Placental epithelial cell (primary cell): ENCODE data around the gene CEMIP2. TPM values are rescaled to one million over a fixed set of nuclear protein-coding genes. Genes with fewer than 3 reads are reported as not detected.

Source experiments
- total RNA-seq: library from RNA; depleted of rRNA; stranded (reverse); fragments of >200 nt; gene quantifications from 2 replicates; pipeline ENCODE4 v1.2.3, GENCODE V29; 2012

CEMIP2 gene, protein sequence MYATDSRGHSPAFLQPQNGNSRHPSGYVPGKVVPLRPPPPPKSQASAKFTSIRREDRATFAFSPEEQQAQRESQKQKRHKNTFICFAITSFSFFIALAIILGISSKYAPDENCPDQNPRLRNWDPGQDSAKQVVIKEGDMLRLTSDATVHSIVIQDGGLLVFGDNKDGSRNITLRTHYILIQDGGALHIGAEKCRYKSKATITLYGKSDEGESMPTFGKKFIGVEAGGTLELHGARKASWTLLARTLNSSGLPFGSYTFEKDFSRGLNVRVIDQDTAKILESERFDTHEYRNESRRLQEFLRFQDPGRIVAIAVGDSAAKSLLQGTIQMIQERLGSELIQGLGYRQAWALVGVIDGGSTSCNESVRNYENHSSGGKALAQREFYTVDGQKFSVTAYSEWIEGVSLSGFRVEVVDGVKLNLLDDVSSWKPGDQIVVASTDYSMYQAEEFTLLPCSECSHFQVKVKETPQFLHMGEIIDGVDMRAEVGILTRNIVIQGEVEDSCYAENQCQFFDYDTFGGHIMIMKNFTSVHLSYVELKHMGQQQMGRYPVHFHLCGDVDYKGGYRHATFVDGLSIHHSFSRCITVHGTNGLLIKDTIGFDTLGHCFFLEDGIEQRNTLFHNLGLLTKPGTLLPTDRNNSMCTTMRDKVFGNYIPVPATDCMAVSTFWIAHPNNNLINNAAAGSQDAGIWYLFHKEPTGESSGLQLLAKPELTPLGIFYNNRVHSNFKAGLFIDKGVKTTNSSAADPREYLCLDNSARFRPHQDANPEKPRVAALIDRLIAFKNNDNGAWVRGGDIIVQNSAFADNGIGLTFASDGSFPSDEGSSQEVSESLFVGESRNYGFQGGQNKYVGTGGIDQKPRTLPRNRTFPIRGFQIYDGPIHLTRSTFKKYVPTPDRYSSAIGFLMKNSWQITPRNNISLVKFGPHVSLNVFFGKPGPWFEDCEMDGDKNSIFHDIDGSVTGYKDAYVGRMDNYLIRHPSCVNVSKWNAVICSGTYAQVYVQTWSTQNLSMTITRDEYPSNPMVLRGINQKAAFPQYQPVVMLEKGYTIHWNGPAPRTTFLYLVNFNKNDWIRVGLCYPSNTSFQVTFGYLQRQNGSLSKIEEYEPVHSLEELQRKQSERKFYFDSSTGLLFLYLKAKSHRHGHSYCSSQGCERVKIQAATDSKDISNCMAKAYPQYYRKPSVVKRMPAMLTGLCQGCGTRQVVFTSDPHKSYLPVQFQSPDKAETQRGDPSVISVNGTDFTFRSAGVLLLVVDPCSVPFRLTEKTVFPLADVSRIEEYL (N-terminal part only)
- total RNA-seq = 382 and 714 TPM in 2 replicates

DNA sequence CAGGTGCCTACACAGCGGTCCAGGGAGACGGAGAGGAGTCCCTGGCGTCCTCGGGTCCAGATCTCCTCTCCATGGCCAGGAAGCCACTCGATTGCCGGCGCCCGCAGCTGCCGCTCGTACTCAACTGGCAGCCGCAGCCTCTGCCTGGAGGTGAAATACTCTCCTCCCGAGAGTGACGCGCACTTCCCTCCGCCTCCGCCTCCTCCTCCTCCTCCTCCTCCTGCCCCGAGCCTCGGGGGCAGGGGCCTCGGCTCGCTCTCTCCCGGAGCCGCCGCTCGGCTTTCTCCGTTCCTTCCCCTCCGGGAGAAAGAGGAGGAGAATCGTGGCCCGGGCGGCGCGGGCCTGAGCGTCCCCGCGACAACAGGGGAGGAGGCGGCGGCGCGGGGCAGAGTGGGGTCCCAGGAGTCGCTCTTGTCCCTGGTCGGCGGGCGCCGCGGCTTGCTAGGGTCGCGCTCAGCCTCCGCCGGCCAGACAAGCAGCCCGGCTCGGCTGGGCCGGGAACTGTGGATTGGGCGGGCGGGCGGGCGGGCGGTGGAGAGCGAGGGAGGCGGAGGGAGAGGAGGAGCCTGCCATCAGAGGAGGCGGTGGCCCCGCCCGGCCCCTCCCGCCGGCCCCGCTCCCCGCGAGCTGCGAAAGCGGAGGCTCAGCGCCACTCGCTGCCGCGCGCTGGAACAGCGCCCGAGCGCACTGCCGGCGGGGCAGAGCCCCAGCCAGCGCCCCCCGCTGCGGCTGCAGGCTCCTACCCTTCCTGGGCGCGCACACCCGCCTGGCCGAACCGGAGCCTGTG is at the start of gene CEMIP2:
Gene CEMIP2, minus strand, starts transcription at position 126 of the 787 bp plus-strand sequence. CDS start 18,140 bp downstream, outside the sequence.

Other genes with a start within 250 kb of the CEMIP2 start
- 12.6 and 14.1 TPM in 2 replicates for gene ABHD17B, start 142.7 kb upstream of the CEMIP2 start, total RNA-seq
- gene C9orf85, start 143.1 kb upstream of the CEMIP2 start, total RNA-seq = 8.6 and 10.2 TPM in 2 replicates